Brain microvascular endothelial cell (primary cell): Measurements from ENCODE around the gene FAM114A1.

Experiments used
- DNase-seq: peaks from one replicate; pipeline ENCODE4 v3.0.0-alpha.2; 2020
- H3K27ac ChIP-seq: fragments of 250-450 bp; sonication (Bioruptor Pico); 2 replicates; pipeline ENCODE4 v1.5.1; 2020; ENCODE audit warnings: mild to moderate bottlenecking, moderate library complexity
- H3K27me3 ChIP-seq: fragments of 250-450 bp; sonication (Bioruptor Pico); replicated peaks from 2 replicates; pipeline ENCODE4 v1.5.1; 2020; ENCODE audit warnings: mild to moderate bottlenecking
- H3K36me3 ChIP-seq: fragments of 250-450 bp; sonication (Bioruptor Pico); replicated peaks from 2 replicates; pipeline ENCODE4 v1.5.1; 2020; ENCODE audit warnings: mild to moderate bottlenecking
- H3K4me3 ChIP-seq: 2 replicates; pipeline ENCODE4 v1.5.1; 2011; ENCODE audit warnings: low read depth, mild to moderate bottlenecking, control low read depth, low read length, moderate library complexity
- in situ Hi-C: cut with HindIII; loops from 2 replicates; pipeline ENCODE4 v1.10.0; 2017; ENCODE audit warnings: low sequenced_read_pairs, low pct_ligation_motif_present
- TF ChIP-seq, protein P1 (sequence below): IDR thresholded peaks from 2 replicates; pipeline ENCODE4 v1.5.1; 2011; ENCODE audit warnings: low read depth, mild to moderate bottlenecking, moderate library complexity, low read length, control low read depth, inconsistent platforms; ENCODE audit errors: missing control alignments

FAM114A1 gene

DNA sequence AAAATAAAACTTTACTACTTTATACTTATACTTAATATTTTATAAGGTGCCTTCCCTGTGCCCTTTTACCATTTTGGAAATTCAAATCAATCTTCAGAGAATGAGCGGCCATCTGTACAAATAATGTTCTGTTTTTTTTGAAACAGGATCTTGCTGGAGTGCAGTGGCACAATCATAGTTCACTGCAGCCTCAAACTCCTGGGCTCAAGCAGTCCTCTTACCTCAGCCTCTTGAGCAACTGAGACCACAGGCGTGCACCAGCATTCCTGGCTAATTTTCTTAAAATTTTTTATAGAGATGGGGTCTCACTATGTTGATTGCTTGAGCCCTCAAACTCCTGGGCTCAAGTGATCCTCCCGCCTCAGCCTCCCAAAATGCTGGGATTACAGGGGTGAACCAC is 53.5 kb downstream of the FAM114A1 start:
- H3K4me3 ChIP-seq = no peak overlapping the region
- H3K27me3 ChIP-seq = no peaks in the 10 kb centered on the region
- DNase-seq = no peak
- no peak overlapping the region for H3K27ac ChIP-seq
- in situ Hi-C loops = no loop called here
- TF ChIP-seq, protein P1, sequence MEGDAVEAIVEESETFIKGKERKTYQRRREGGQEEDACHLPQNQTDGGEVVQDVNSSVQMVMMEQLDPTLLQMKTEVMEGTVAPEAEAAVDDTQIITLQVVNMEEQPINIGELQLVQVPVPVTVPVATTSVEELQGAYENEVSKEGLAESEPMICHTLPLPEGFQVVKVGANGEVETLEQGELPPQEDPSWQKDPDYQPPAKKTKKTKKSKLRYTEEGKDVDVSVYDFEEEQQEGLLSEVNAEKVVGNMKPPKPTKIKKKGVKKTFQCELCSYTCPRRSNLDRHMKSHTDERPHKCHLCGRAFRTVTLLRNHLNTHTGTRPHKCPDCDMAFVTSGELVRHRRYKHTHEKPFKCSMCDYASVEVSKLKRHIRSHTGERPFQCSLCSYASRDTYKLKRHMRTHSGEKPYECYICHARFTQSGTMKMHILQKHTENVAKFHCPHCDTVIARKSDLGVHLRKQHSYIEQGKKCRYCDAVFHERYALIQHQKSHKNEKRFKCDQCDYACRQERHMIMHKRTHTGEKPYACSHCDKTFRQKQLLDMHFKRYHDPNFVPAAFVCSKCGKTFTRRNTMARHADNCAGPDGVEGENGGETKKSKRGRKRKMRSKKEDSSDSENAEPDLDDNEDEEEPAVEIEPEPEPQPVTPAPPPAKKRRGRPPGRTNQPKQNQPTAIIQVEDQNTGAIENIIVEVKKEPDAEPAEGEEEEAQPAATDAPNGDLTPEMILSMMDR = no peak
- peaks cover 79% of the 10 kb centered on the region for H3K36me3 ChIP-seq

- no peak for DNase-seq
- in situ Hi-C loops = no loop called here
- TF ChIP-seq, protein P1 = no peak
- H3K27me3 ChIP-seq = no peaks in the 10 kb centered on the region
- H3K36me3 ChIP-seq = peaks cover 79% of the 10 kb centered on the region
- H3K27ac ChIP-seq = no peak overlapping the region
- H3K4me3 ChIP-seq = no peak overlapping the region
These were observed 56.1 kb downstream of the FAM114A1 start for GRCh38 chr4:38923746-38924145.

GRCh38 chr4:38924353-38924752 is 56.7 kb downstream of the FAM114A1 start:
- in situ Hi-C loops = no loop called here
- TF ChIP-seq, protein P1 = no peak
- no peaks in the 10 kb centered on the region for H3K27me3 ChIP-seq
- H3K4me3 ChIP-seq = no peak overlapping the region
- no peak overlapping the region for H3K27ac ChIP-seq
- no peak for DNase-seq
- peaks cover 81% of the 10 kb centered on the region for H3K36me3 ChIP-seq

- in situ Hi-C loops = no loop called here
- Histone ChIP-seq H3K27ac (no peak overlapping the region), H3K27me3 (no peaks in the 10 kb centered on the region), H3K36me3 (peaks cover 79% of the 10 kb centered on the region), H3K4me3 (no peak overlapping the region)
- no peak for DNase-seq
- TF ChIP-seq, protein P1 = no peak
These were observed 58.1 kb downstream of the FAM114A1 start for GRCh38 chr4:38925492-38926413.

DNA sequence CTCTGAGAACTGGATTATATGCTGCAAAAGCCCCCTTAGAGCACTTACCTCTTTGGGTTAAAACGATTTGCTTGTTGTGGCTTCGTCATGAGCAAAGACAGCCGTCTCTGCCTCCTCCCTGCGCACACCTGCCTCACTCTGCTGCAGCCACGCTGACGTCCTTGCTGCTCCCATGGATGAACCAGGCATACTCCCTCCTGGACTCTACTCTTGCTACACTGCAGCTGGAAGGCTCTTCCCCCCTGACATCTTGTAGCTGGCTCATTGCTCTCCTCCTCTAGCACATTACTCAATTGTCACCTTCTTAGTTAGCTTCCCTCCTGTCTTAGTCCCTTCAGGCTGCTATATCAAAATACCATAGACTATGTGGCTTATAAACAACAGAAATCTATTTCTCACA is 59.3 kb downstream of the FAM114A1 start:
- DNase-seq = no peak
- TF ChIP-seq, protein P1 = no peak
- no peaks in the 10 kb centered on the region for H3K27me3 ChIP-seq
- in situ Hi-C loops = no loop called here
- no peak overlapping the region for H3K27ac ChIP-seq
- H3K4me3 ChIP-seq = no peak overlapping the region
- H3K36me3 ChIP-seq = peaks cover 86% of the 10 kb centered on the region
